HG02973 (cell line): ENCODE data around the gene KHDRBS1.
"Not testable (repeated sequence)": the region's sequence is repeated elsewhere in the genome, so short reads cannot be mapped to it uniquely, and the experiment has no call there.

Experiments used
- ATAC-seq: cut with Tn5 transposase; IDR thresholded peaks from one replicate; pipeline ENCODE4 v1.9.1; 2021; ENCODE audit warnings: moderate library complexity; ENCODE audit not compliant: unreplicated experiment

KHDRBS1 gene

DNA sequence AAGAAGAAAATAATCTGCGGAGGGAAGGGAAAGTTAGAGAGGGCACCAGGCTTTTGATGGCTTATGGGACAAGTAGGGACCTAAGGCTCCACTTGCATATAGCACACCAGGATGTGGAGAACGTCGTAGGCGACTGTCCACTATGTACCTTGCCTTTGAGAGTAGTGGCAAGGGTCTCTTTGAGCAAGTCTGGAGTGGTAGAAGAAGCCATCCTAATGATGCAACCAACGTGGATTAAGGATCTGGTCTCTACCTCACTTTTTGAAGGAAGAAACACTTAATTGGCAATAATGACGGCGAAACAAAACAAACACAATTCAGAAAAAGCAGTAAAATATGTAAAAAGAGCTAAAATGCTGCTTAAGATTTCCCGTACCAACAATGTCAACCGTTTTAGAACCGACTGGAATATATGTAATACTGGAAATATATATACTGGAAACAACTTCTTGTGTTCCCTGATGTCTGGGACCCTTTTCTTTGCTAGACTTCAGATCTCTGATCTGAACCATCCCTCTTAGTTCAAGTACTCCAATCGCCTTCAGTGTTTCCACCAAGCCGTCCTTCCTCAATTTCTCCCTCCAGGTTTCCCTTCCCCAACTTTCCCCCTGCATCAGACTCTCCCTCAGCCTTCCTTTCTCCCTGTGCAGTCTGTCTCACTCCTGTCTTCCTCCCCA lies 821 bp upstream of the KHDRBS1 start:
- ATAC-seq = no peak

DNA sequence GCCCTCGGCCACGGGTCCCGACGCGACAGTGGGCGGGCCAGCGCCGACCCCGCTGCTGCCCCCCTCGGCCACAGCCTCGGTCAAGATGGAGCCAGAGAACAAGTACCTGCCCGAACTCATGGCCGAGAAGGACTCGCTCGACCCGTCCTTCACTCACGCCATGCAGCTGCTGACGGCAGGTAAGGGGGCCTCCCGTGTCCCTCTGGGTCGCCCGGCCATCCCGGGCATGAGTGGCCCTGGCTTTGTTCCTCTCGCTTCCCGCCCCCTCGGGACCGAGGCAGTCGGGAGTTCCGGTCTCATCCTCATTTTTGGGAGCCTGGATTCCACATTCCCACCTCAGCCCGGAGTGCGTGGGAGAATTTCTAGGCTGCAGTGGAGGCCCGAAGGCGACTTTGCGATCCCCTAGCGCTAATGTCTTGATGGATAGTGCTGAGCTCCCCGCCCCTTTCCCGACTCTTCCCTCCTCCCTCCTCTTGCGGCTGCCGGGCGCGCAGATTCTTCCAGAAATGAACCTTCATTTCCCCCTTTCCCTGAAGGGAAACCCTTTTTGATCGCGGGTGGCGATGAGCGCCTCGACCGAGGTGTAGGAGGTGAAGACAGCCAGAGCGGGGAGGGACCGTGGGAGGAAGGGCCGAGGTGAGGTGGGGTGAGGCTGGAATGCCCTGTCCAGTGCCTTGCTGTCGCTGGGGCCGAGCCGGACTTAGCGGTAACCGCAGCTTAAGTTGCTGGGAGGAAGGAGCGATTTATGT lies 705 bp downstream of the KHDRBS1 start:
- peak; percentile 27 for ATAC-seq

DNA sequence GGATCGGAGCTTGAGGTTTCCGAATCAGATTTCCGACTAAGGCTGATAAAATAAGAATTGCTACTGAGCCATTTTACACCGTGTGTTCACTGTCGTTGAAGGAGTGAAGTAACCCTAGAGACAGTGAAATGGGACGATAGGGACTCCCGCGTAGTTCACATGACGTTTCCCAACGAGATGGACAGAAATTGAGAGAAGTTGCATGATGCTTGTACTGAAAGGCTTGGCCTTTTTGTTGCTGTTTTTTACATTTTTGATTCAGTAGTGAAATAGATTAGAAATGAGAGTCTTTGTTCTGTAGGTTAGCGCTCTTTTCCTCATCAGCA lies 1.2 kb downstream of the KHDRBS1 start:
- ATAC-seq = no peak

DNA sequence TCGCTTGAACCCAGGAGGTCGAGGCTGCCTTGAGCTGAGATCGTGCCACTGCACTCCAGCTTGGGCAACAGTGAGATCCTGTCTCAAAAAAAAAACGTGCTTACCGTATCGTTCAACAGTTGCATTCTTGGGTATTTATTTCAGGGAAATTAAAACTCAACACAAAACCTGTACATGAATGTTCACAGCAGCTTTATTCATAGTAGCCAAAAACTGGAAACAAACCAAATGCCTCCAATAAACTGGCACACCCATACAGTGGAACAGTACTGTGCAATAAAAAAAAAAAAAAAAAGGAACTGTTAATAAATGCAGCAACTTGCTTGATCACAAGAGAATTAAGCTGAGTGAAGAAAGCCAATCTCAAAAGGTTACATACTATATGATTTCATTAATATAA lies 6.7 kb downstream of the KHDRBS1 start:
- ATAC-seq = no peak

DNA sequence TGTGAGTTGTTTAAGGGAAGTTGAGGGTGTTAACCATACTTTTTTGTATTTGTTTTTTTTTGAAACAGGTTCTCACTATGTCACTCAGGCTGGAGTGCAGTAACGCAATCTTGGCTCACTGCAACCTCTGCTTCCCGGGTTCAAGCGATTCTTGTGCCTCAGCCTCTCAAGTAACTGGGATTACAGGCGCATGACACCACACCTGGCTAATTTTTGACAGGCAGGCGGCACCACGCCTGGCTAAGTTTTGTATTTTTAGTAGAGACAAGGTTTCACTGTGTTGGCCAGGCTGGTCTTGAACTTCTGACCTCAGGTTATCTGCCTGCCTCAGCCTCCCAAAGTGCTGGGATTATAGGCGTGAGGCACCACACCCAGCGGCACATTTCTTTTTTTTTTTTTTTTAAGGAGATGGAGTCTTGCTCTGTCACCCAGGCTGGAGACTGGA lies 7.9 kb downstream of the KHDRBS1 start:
- not testable (repeated sequence) for ATAC-seq

DNA sequence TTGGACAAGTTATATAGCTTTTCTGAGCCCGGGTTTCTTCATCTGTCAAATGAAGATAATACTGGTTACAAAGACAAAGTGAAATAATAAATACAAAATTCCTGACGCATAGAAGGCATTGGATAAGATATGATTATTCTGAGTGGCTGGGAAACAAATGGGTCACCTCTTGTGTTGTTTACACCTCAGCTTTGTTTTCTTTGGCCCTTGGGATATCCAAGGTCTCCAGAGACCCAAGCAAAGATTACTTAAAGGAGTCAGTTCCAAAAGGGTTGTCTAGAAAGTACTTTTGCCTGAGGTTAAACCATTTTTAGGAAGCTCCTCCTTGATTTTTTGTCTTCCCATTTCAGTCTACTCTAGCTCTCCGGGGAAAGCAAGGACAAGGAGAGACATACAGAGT lies 9.7 kb downstream of the KHDRBS1 start:
- ATAC-seq = no peak

DNA sequence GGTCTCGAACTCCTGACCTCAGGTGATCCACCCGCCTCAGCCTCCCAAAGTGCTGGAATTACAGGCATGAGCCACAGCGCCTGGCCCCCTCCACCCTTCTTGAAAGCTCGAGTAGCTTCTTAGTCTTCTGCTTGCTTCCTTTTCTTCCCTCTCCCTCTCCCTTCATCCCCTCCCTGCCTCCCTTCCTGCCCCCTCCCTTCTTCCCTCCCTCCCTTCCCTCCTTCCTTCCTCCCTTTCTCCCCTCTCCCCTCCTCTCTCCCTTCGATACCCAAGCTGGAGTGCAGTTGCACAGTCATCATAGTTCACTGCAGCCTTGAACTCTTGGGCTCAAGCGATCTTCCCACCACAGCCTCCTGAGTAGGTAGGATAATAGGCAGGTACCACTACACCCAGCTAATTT lies 11.8 kb downstream of the KHDRBS1 start:
- ATAC-seq = no peak

DNA sequence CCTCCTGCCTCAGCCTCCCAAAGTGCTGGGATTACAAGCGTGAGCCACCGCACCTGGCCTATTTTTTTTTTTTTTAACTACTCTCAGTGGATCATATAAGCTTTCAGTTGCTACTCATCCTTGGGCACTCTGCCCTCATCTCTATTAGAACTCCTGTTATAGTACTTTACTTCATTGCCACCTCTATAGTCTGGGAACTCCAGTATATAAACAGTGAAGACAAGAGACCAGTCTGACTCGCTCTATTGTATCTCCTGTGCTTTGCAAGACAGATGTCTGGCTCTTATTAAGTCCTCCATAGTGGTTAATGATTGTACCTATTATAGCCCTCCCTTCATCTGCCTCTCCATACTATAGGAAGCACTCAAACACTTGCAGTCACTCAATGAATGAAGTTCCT lies 15.1 kb downstream of the KHDRBS1 start:
- ATAC-seq = no peak

DNA sequence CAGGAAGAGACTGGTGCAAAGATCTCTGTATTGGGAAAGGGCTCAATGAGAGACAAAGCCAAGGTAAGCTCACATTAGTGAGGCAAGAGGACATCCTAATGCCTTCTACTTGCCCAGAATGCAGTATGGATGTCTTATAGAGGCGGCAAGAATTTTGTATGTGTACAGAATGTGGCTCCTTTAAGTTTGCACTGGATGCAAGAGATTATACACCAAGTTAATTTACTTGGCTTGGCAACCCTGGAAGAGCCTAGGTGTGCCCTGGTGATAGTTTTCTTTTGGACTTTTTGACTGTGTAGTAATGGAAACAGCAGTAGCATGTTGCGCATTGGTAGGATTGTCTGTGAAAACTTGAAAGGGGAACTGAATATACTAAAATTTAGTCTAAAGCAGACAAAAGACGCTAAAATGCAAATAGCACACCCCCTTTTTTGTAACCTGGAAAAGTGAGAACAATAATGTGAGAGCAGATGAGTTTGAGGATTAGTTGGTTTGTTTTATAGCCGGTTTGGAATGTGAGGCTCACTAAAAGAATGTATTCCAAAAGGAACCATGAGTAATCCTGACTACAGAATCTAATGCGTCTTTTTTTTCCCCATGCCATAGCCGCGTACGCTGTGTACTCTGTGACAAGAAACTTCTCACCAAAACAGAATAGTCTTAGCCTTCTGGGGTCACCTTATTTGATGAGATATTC lies 18.1 kb downstream of the KHDRBS1 start:
- no peak for ATAC-seq

DNA sequence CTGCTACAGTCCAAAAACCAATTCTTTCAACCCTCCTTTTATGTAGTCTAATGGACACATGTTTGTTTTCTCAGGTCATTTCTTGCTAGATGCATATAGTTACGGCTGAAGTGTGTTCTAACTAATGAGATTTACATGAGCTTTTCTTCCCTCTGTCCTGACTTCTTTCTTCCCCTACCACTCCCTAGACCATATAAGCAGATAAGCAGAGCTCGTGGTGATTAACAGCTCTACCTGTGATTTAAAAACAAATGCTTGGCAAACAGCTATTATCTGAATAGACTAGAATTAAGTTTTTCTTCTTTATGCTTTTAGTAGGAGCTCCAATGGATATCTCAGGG lies 18.6 kb downstream of the KHDRBS1 start:
- no peak for ATAC-seq

DNA sequence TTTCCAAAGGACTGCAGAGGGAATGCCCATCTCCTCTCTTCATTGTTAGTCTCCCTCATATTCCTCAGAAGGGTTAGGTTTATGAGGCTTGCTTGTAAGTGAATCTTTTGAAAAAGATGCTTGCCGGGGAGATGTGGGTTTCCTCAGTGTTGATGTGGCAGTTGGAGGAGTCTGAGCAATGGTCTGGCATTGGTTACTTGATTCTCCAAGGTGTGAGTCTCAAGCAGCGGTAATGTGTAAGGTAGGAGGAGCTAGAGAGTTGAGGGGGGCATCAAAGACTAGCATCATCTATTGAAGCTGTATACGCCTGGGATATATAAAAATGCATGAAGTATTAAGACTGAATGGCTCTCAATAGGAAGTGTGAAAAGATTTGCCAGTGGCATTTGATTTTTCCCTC lies 21.5 kb downstream of the KHDRBS1 start:
- no peak for ATAC-seq

DNA sequence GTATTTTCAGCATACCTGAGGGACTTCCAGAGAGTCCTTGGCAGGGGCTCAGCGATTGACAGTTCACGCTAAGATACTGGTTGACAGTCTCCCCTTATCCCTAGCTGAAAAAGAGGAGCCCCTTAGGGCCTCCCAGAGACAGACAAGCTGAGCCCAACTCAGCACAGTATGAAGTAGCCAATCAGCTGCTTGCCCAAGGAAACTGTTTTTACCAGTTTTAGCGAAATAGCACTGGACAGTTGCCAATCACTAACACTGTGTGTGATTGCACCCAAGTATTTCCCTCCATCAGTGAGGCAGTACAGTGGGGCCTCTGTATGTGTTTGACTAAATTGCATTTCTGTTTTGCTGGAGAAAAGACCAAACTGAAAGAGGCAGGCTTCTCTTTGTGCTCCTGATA lies 27.0 kb downstream of the KHDRBS1 start:
- ATAC-seq = no peak

DNA sequence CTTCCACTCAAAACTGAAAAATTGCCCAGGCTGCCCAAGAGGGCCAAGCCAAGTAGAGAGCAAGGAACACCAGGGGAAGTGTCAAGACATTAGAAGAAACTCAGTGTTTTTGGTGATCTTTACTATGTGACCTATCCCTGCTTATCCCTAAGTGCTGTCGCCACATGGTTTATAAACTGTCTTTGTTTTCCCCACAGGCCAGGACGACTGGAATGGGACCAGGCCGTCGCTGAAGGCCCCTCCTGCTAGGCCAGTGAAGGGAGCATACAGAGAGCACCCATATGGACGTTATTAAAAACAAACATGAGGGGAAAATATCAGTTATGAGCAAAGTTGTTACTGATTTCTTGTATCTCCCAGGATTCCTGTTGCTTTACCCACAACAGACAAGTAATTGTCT lies 28.7 kb downstream of the KHDRBS1 start:
- no peak for ATAC-seq

DNA sequence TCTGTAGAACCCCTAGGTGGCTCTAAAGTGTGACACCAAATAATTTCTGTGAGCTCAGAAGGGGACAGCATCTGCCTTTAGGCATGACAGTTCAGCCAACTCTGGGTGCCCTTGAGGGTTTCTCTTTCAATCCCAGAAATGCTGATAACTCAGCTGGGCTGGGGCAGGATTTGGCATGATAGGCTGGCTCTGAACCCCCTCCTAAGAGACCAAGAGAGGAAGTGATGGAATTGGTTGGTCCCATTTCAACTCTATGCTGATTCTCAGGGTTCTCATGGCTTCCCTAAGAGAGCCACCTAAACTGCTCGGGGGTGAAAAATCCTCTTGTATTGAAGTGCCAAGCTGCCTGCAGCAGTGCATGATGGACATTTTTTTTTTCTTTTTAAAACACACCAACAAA lies 30.6 kb downstream of the KHDRBS1 start:
- no peak for ATAC-seq

DNA sequence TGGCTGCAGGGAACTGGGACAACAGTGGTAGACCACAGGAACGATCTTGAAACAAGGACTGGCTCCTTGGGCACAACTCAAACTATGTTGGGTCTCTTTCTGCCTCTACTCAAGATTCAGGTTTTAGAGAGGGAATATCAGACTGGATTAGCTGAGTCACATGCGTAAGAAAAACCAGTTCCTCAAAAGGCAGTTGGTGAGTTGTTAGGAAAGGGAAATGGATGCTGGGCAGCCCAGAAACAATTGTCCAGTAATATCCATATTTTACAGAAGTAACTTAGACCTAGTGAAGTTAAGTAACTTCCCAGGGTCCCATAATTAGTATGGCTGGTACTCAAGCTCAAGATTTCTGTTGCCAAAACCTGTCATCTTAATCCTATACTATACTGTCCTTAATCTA lies 32.1 kb downstream of the KHDRBS1 start:
- ATAC-seq = no peak

DNA sequence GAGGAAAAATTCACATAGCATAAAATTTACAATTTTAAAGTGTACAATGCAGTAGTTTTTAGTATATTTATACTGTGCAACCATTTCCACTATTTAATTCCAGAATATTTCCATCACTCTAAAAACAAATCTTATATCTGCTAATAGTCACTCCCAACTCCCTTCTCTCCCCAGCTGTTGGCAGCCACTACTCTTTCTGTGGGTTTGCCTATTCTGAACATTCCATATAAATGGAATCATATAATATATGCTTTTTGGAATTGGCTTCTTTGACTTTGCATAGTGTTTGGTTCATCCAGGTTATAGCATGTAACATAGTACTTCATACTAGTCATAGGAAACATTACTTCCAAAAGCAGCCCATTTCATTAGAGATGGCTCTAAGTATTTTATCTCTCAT lies 34.0 kb downstream of the KHDRBS1 start:
- no peak for ATAC-seq

DNA sequence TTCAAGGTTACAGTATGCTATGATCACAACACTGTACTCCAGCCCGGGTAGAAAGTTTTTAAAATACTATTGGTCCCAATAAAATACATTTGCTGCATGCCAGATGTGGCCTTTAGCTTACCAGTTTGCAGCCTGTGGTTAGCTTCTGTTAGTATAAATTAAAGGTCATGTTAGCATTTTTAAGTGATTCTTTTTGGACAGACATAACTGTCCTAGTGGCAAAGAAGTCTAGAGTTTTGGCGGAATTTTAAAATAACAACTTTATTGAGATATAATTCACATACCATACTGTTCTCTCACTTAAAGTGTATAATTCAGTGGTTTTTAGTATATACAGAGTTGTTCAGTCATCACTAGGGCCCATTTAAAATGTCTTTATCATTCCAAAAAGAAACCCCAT lies 34.8 kb downstream of the KHDRBS1 start:
- no peak for ATAC-seq

DNA sequence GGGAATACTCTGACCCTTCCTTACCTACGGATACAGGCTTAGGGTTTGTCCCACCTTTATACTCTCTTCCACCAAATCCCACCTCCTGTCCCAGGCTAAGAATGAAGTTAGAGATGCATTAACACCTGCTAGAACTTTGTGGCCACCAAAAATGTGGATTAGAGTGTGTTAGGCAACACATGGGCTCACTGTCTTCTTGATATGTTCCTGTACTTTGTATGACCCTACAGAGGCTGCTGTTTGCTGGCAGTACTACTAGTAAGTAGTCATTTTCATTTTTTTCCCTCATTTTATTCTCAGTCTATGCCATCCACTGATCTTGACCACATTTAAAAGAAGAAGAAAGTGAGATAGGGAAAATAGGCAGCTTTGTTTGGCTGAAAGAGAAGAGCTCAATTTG lies 38.0 kb downstream of the KHDRBS1 start:
- no peak for ATAC-seq

DNA sequence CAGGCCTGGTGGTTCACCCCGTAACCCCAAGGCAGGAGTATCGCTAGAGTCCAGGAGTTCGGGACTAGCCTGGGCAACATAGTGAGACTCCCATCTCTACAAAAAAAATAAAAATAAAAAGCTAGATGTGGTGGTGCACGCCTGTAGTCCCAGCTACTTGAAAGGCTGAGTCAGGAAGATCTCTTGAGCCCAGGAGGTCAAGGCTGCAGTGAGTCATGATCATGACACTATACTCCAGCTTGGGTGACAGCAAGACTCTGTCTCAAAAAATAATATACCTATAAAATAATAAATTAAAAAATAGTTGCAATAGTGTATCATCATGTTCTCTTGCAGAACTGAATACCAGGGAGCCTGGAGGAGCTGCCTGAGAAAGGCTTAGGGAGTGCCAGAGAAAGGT lies 39.2 kb downstream of the KHDRBS1 start:
- ATAC-seq = no peak

DNA sequence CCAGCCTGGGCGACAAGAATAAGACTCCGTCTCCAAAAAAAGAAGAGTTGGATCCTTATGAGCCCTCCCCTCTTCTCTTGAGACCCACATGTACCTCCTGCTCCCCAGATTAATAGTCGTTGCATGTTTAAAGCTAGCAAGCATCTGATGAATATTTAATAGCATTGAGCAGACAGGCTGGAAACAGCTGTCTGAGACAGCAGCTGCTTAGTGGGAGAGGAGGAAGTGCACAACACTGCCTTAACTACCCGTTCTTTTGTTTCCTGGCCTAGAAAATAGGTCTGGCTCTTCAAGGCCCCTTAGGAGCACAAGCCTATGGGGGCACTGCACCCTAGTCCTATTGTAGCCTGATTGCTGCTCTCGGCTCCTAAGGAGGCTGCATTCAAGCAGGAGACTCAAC lies 41.7 kb downstream of the KHDRBS1 start:
- no peak for ATAC-seq

DNA sequence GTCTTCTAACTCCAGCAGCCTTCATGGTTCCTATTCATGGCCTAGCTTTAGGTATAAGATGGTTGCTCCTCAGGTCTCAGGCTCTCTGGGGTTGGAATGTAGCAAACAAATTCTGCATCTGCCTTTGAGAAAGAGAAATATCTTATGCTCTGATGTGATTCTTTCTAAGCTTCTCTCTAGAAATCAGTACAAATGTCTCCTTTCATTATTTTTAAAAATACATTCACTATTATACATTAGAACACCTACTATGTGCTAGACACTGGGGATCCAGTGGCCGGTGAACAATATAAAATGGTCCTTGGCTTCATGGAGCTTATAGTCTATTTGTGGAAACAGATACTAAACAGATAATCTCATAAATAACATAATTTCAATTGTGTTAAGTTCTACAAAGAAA lies 42.9 kb downstream of the KHDRBS1 start:
- ATAC-seq = no peak

DNA sequence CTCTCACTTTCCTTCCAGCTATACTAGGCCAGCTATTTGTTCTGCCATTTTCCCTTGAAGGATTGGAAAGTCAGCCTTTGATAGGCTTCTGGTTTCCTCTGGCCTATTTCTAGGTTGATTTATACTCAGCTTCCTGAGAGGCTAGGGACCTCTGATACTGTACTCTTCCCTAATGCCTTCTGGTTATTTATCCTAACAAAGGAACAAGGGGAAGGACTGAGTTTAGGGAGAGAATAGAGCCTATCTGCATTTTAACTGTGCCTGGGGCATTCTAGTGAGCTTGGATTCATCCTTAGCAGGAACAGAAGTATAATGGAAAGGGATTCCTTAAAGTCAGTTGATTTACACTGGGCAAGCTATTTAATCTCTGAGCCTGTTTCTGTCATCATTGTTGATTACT lies 47.2 kb downstream of the KHDRBS1 start:
- no peak for ATAC-seq

DNA sequence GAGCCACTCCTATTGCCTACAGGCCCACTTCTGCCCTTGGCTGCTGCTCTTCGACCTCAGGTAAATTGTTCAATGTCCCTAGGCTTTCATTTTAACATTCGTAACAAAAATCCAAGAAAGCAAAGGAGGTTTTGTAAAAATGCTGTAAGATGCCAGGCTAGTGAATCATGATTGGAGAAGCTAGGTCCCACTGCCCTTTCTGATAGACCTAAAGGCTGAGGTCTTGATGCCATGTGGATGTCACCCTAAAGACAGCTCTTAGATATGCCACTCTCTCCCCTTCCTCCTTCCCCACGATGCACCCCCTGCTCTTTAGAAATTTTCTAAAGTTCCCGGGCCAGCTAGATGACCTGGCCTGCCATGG lies 49.2 kb downstream of the KHDRBS1 start:
- no peak for ATAC-seq
